KMS-11 (cell line): ENCODE data around the gene FOXD3.

Experiments
- H2AFZ ChIP-seq: fragments of 200-600 bp; sonication (generic); 2 replicates; pipeline ENCODE4 v1.6.1; 2016; ENCODE audit warnings: antibody characterized with exemption, mixed run types, low read depth
- H3K27ac ChIP-seq: fragments of 200-600 bp; sonication (generic); 2 replicates; pipeline ENCODE4 v1.6.1; 2016; ENCODE audit warnings: mild to moderate bottlenecking, mixed run types
- H3K27me3 ChIP-seq: fragments of 200-600 bp; sonication (generic); 2 replicates; pipeline ENCODE4 v1.6.1; 2017; ENCODE audit warnings: mild to moderate bottlenecking, low read depth, mixed run types, moderate library complexity; ENCODE audit not compliant: insufficient read depth
- H3K36me3 ChIP-seq: fragments of 200-600 bp; sonication (generic); 2 replicates; pipeline ENCODE4 v1.6.1; 2017; ENCODE audit warnings: mild to moderate bottlenecking, mixed run types; ENCODE audit not compliant: insufficient read depth
- H3K4me1 ChIP-seq: fragments of 200-600 bp; sonication (generic); 2 replicates; pipeline ENCODE4 v1.6.1; 2016; ENCODE audit warnings: mild to moderate bottlenecking, low read depth, mixed run types; ENCODE audit not compliant: poor library complexity, severe bottlenecking
- H3K4me2 ChIP-seq: fragments of 200-600 bp; sonication (generic); 2 replicates; pipeline ENCODE4 v1.7.0; 2016; ENCODE audit warnings: mild to moderate bottlenecking, mixed run types
- H3K4me3 ChIP-seq: fragments of 200-600 bp; sonication (generic); IDR thresholded peaks from 2 replicates; pipeline ENCODE4 v1.6.1; 2017; ENCODE audit warnings: low read depth, low read length, mixed read lengths; ENCODE audit not compliant: insufficient read depth
- H3K79me2 ChIP-seq: fragments of 200-600 bp; sonication (generic); 2 replicates; pipeline ENCODE4 v1.6.1; 2016; ENCODE audit warnings: low read depth, mixed run types; ENCODE audit not compliant: insufficient read depth
- H3K9ac ChIP-seq: fragments of 200-600 bp; sonication (generic); 2 replicates; pipeline ENCODE4 v1.6.1; 2016; ENCODE audit warnings: mild to moderate bottlenecking, mixed run types
- H4K20me1 ChIP-seq: fragments of 200-600 bp; sonication (generic); 2 replicates; pipeline ENCODE4 v1.6.1; 2016; ENCODE audit warnings: mild to moderate bottlenecking, mixed run types; ENCODE audit not compliant: insufficient read depth
- CTCF ChIP-seq: fragments of 200-600 bp; sonication (generic); conservative IDR thresholded peaks from 2 replicates; pipeline ENCODE4 v1.6.1; 2017; ENCODE audit warnings: low read depth, mild to moderate bottlenecking, antibody characterized with exemption, low read length, moderate library complexity, mixed read lengths

Gene FOXD3

GRCh38 chr1:63319046-63320021 lies 3.0 kb upstream of the FOXD3 start:
- Histone ChIP-seq H3K4me3 (no peak overlapping the region), H3K79me2 (no peaks in the 10 kb centered on the region), H3K27me3 (no peaks in the 10 kb centered on the region), H3K4me2 (no peak overlapping the region), H3K9ac (no peak overlapping the region), H3K4me1 (peaks cover 11% of the 10 kb centered on the region), H4K20me1 (no peaks in the 10 kb centered on the region), H2AFZ (no peak overlapping the region), H3K36me3 (no peaks in the 10 kb centered on the region), H3K27ac (no peak overlapping the region)
- no peak for TF ChIP-seq CTCF

- H2AFZ ChIP-seq = no peak overlapping the region
- no peak overlapping the region for H3K4me2 ChIP-seq
- H3K4me3 ChIP-seq = no peak overlapping the region
- no peak overlapping the region for H3K27ac ChIP-seq
- no peak overlapping the region for H3K9ac ChIP-seq
- TF ChIP-seq CTCF = no peak
- no peaks in the 10 kb centered on the region for H4K20me1 ChIP-seq
- no peaks in the 10 kb centered on the region for H3K27me3 ChIP-seq
- H3K79me2 ChIP-seq = no peaks in the 10 kb centered on the region
- H3K36me3 ChIP-seq = no peaks in the 10 kb centered on the region
- H3K4me1 ChIP-seq = peaks cover 11% of the 10 kb centered on the region
Observed at GRCh38 chr1:63320022-63320721, 2.2 kb upstream of the FOXD3 start.

GRCh38 chr1:63321066-63321784 lies 1.1 kb upstream of the FOXD3 start:
- no peaks in the 10 kb centered on the region for H4K20me1 ChIP-seq
- TF ChIP-seq CTCF = no peak
- peak overlapping the region; percentile 93 for H2AFZ ChIP-seq
- H3K4me2 ChIP-seq = peak overlapping the region; percentile 80
- H3K4me1 ChIP-seq = peaks cover 11% of the 10 kb centered on the region
- no peak overlapping the region for H3K9ac ChIP-seq
- H3K27me3 ChIP-seq = no peaks in the 10 kb centered on the region
- H3K4me3 ChIP-seq = no peak overlapping the region
- H3K36me3 ChIP-seq = no peaks in the 10 kb centered on the region
- no peak overlapping the region for H3K27ac ChIP-seq
- H3K79me2 ChIP-seq = no peaks in the 10 kb centered on the region

GRCh38 chr1:63321785-63322113 lies 618 bp upstream of the FOXD3 start:
- Histone ChIP-seq H3K36me3 (no peaks in the 10 kb centered on the region), H3K79me2 (no peaks in the 10 kb centered on the region), H2AFZ (peak overlapping the region; percentile 93), H3K4me3 (no peak overlapping the region), H4K20me1 (no peaks in the 10 kb centered on the region), H3K27me3 (no peaks in the 10 kb centered on the region), H3K4me2 (peak overlapping the region; percentile 80), H3K4me1 (peaks cover 11% of the 10 kb centered on the region), H3K27ac (peak overlapping the region; percentile 26; the same call in 1 of the 2 replicates), H3K9ac (peak overlapping the region; percentile 60; the same call in 1 of the 2 replicates)
- no peak for TF ChIP-seq CTCF
